Panc1 (cell line): ENCODE measurements around the gene SERPIND1.

Experiments used
- POLR2AphosphoS5 ChIP-seq: IDR thresholded peaks from 2 replicates; pipeline ENCODE4 v1.6.1; 2012; ENCODE audit warnings: mild to moderate bottlenecking, low read depth, low read length, moderate library complexity
- TCF7L2 ChIP-seq: IDR thresholded peaks from 2 replicates; pipeline ENCODE4 v1.6.1; 2011; ENCODE audit warnings: mild to moderate bottlenecking, low read depth, low read length, inconsistent platforms
- TF ChIP-seq, protein P1 (sequence below): fragments of 450-650 bp; IDR thresholded peaks from 2 replicates; pipeline ENCODE4 v1.5.1; 2017; ENCODE audit warnings: mild to moderate bottlenecking
- TF ChIP-seq, protein P2 (sequence below), 2 experiments: IDR thresholded peaks; 2 replicates each; pipeline ENCODE4 v1.6.1; 2011 to 2012; ENCODE audit warnings: low read depth in 2 of 2, control low read depth in 1 of 2, low read length in 1 of 2, mild to moderate bottlenecking in 1 of 2, moderate library complexity in 1 of 2; ENCODE audit not compliant: insufficient read depth in 1 of 2

DNA sequence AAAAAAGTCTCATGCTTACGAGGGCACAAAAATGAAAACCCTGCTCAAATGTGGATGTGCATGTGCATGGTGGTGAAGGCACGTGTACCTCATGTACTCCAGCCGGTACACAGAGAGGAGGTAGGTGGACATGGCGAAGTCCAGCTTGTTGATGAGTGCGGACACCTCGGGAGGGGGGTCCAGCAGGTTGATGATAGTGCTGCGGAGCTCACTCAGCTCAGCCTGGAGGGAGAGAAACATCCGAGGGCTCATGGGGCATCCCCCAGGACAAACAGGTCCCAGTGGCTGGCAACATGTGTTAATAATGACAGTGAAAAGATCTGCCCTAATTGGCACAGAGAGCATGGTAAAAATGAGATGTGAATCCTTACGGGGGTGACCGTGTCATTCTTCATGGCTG, 9.2 kb upstream of the SERPIND1 start:
- TF ChIP-seq, protein P1, sequence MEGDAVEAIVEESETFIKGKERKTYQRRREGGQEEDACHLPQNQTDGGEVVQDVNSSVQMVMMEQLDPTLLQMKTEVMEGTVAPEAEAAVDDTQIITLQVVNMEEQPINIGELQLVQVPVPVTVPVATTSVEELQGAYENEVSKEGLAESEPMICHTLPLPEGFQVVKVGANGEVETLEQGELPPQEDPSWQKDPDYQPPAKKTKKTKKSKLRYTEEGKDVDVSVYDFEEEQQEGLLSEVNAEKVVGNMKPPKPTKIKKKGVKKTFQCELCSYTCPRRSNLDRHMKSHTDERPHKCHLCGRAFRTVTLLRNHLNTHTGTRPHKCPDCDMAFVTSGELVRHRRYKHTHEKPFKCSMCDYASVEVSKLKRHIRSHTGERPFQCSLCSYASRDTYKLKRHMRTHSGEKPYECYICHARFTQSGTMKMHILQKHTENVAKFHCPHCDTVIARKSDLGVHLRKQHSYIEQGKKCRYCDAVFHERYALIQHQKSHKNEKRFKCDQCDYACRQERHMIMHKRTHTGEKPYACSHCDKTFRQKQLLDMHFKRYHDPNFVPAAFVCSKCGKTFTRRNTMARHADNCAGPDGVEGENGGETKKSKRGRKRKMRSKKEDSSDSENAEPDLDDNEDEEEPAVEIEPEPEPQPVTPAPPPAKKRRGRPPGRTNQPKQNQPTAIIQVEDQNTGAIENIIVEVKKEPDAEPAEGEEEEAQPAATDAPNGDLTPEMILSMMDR, result no peak
- TF ChIP-seq, protein P2, sequence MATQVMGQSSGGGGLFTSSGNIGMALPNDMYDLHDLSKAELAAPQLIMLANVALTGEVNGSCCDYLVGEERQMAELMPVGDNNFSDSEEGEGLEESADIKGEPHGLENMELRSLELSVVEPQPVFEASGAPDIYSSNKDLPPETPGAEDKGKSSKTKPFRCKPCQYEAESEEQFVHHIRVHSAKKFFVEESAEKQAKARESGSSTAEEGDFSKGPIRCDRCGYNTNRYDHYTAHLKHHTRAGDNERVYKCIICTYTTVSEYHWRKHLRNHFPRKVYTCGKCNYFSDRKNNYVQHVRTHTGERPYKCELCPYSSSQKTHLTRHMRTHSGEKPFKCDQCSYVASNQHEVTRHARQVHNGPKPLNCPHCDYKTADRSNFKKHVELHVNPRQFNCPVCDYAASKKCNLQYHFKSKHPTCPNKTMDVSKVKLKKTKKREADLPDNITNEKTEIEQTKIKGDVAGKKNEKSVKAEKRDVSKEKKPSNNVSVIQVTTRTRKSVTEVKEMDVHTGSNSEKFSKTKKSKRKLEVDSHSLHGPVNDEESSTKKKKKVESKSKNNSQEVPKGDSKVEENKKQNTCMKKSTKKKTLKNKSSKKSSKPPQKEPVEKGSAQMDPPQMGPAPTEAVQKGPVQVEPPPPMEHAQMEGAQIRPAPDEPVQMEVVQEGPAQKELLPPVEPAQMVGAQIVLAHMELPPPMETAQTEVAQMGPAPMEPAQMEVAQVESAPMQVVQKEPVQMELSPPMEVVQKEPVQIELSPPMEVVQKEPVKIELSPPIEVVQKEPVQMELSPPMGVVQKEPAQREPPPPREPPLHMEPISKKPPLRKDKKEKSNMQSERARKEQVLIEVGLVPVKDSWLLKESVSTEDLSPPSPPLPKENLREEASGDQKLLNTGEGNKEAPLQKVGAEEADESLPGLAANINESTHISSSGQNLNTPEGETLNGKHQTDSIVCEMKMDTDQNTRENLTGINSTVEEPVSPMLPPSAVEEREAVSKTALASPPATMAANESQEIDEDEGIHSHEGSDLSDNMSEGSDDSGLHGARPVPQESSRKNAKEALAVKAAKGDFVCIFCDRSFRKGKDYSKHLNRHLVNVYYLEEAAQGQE (IDR thresholded peaks at IDR 0.05; ENCODE audit: insufficient read depth in 1 of 2, low read depth in 2 of 2, low read length in 1 of 2), result no peak
- TF ChIP-seq POLR2AphosphoS5 (no peak), TCF7L2 (no peak)
